Uterus (tissue), 2 donors: ENCODE results near the gene VPS35.

Experiments
- POLR2A ChIP-seq, 2 donors: fragments of 450-650 bp; IDR thresholded peaks; one replicate each; pipeline ENCODE4 v1.6.1; 2016; ENCODE audit warnings: antibody characterized with exemption in 2 of 2, mild to moderate bottlenecking in 1 of 2, moderate library complexity in 1 of 2
- TF ChIP-seq, protein P1 (sequence below), 4 experiments: fragments of 200-600 bp in 2 of 4; fragments of 450-650 bp in 2 of 4; sonication (generic) in 2 of 4; IDR thresholded peaks; one replicate each; pipeline ENCODE4 v1.5.1; 2016 to 2019; ENCODE audit warnings: antibody characterized with exemption in 4 of 4, mild to moderate bottlenecking in 2 of 4, moderate library complexity in 1 of 4

- TF ChIP-seq, protein P1, sequence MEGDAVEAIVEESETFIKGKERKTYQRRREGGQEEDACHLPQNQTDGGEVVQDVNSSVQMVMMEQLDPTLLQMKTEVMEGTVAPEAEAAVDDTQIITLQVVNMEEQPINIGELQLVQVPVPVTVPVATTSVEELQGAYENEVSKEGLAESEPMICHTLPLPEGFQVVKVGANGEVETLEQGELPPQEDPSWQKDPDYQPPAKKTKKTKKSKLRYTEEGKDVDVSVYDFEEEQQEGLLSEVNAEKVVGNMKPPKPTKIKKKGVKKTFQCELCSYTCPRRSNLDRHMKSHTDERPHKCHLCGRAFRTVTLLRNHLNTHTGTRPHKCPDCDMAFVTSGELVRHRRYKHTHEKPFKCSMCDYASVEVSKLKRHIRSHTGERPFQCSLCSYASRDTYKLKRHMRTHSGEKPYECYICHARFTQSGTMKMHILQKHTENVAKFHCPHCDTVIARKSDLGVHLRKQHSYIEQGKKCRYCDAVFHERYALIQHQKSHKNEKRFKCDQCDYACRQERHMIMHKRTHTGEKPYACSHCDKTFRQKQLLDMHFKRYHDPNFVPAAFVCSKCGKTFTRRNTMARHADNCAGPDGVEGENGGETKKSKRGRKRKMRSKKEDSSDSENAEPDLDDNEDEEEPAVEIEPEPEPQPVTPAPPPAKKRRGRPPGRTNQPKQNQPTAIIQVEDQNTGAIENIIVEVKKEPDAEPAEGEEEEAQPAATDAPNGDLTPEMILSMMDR (IDR thresholded peaks at IDR 0.05): no peak
- no peak for TF ChIP-seq POLR2A (IDR thresholded peaks at IDR 0.05)
Measured at GRCh38 chr16:46727184-46727583, 38.2 kb upstream of the VPS35 start.
